ENCODE results near the gene OSMR.

The OSMR gene

GRCh38 chr5:38845526-38846378 is at the start of gene OSMR:
Gene OSMR, plus strand, starts transcription at chr5:38846012. Its CDS starts 23,033 bp downstream, at chr5:38869045.
- Histone ChIP-seq H3K4me3 (ENCODE audit: low read length) (peak within 1 kb of the TSS; percentile 72), H3K27me3 (ENCODE audit: control insufficient read depth, insufficient read depth, low read length) (no peaks in the 10 kb centered on the region), H3K9ac (ENCODE audit: low read length) (peak within 1 kb of the TSS; percentile 80), H3K4me1 (ENCODE audit: control insufficient read depth, insufficient read depth, low read length) (no peaks in the 10 kb centered on the region), H3K27ac (ENCODE audit: low read depth, low read length) (peak within 1 kb of the TSS; percentile 92), H3K36me3 (ENCODE audit: control insufficient read depth, insufficient read depth, low read length) (no peaks in the 10 kb centered on the region)

GRCh38 chr5:38796742-38797108 is 49.1 kb upstream of the OSMR start:
- no peaks in the 10 kb centered on the region for H3K36me3 ChIP-seq (ENCODE audit: control insufficient read depth, insufficient read depth, low read length)
- H3K27me3 ChIP-seq (ENCODE audit: control insufficient read depth, insufficient read depth, low read length), result no peaks in the 10 kb centered on the region
- H3K27ac ChIP-seq (ENCODE audit: low read depth, low read length), result no peak overlapping the region
- H3K9ac ChIP-seq (ENCODE audit: low read length), result no peak overlapping the region
- H3K4me3 ChIP-seq (ENCODE audit: low read length), result no peak overlapping the region
- no peaks in the 10 kb centered on the region for H3K4me1 ChIP-seq (ENCODE audit: control insufficient read depth, insufficient read depth, low read length)

GRCh38 chr5:38797838-38798237 is 48.0 kb upstream of the OSMR start:
- H3K9ac ChIP-seq (ENCODE audit: low read length), result no peak overlapping the region
- no peak overlapping the region for H3K27ac ChIP-seq (ENCODE audit: low read depth, low read length)
- no peak overlapping the region for H3K4me3 ChIP-seq (ENCODE audit: low read length)
- no peaks in the 10 kb centered on the region for H3K27me3 ChIP-seq (ENCODE audit: control insufficient read depth, insufficient read depth, low read length)
- no peaks in the 10 kb centered on the region for H3K36me3 ChIP-seq (ENCODE audit: control insufficient read depth, insufficient read depth, low read length)
- no peaks in the 10 kb centered on the region for H3K4me1 ChIP-seq (ENCODE audit: control insufficient read depth, insufficient read depth, low read length)

GRCh38 chr5:38799556-38800377 is 46.0 kb upstream of the OSMR start:
- Histone ChIP-seq H3K27me3 (ENCODE audit: control insufficient read depth, insufficient read depth, low read length) (no peaks in the 10 kb centered on the region), H3K36me3 (ENCODE audit: control insufficient read depth, insufficient read depth, low read length) (no peaks in the 10 kb centered on the region), H3K9ac (ENCODE audit: low read length) (no peak overlapping the region), H3K4me3 (ENCODE audit: low read length) (no peak overlapping the region), H3K4me1 (ENCODE audit: control insufficient read depth, insufficient read depth, low read length) (no peaks in the 10 kb centered on the region), H3K27ac (ENCODE audit: low read depth, low read length) (no peak overlapping the region)

GRCh38 chr5:38800515-38800914 is 45.3 kb upstream of the OSMR start:
- H3K36me3 ChIP-seq (ENCODE audit: control insufficient read depth, insufficient read depth, low read length), result no peaks in the 10 kb centered on the region
- no peak overlapping the region for H3K4me3 ChIP-seq (ENCODE audit: low read length)
- no peaks in the 10 kb centered on the region for H3K27me3 ChIP-seq (ENCODE audit: control insufficient read depth, insufficient read depth, low read length)
- H3K27ac ChIP-seq (ENCODE audit: low read depth, low read length), result no peak overlapping the region
- no peak overlapping the region for H3K9ac ChIP-seq (ENCODE audit: low read length)
- H3K4me1 ChIP-seq (ENCODE audit: control insufficient read depth, insufficient read depth, low read length), result no peaks in the 10 kb centered on the region

- H3K27ac ChIP-seq (ENCODE audit: low read depth, low read length), result no peak overlapping the region
- no peak overlapping the region for H3K9ac ChIP-seq (ENCODE audit: low read length)
- H3K4me3 ChIP-seq (ENCODE audit: low read length), result no peak overlapping the region
- H3K36me3 ChIP-seq (ENCODE audit: control insufficient read depth, insufficient read depth, low read length), result no peaks in the 10 kb centered on the region
- no peaks in the 10 kb centered on the region for H3K4me1 ChIP-seq (ENCODE audit: control insufficient read depth, insufficient read depth, low read length)
- H3K27me3 ChIP-seq (ENCODE audit: control insufficient read depth, insufficient read depth, low read length), result no peaks in the 10 kb centered on the region
Measured at GRCh38 chr5:38802125-38802524, 43.7 kb upstream of the OSMR start.

- no peak overlapping the region for H3K9ac ChIP-seq (ENCODE audit: low read length)
- no peaks in the 10 kb centered on the region for H3K27me3 ChIP-seq (ENCODE audit: control insufficient read depth, insufficient read depth, low read length)
- H3K4me1 ChIP-seq (ENCODE audit: control insufficient read depth, insufficient read depth, low read length), result no peaks in the 10 kb centered on the region
- H3K27ac ChIP-seq (ENCODE audit: low read depth, low read length), result no peak overlapping the region
- H3K36me3 ChIP-seq (ENCODE audit: control insufficient read depth, insufficient read depth, low read length), result no peaks in the 10 kb centered on the region
- no peak overlapping the region for H3K4me3 ChIP-seq (ENCODE audit: low read length)
Measured at GRCh38 chr5:38803246-38803645, 42.6 kb upstream of the OSMR start.

GRCh38 chr5:38806775-38807258 is 39.0 kb upstream of the OSMR start:
- Histone ChIP-seq H3K36me3 (ENCODE audit: control insufficient read depth, insufficient read depth, low read length) (no peaks in the 10 kb centered on the region), H3K9ac (ENCODE audit: low read length) (no peak overlapping the region), H3K27me3 (ENCODE audit: control insufficient read depth, insufficient read depth, low read length) (no peaks in the 10 kb centered on the region), H3K4me1 (ENCODE audit: control insufficient read depth, insufficient read depth, low read length) (no peaks in the 10 kb centered on the region), H3K27ac (ENCODE audit: low read depth, low read length) (no peak overlapping the region), H3K4me3 (ENCODE audit: low read length) (no peak overlapping the region)

GRCh38 chr5:38807570-38808483 is 38.0 kb upstream of the OSMR start:
- H3K4me3 ChIP-seq (ENCODE audit: low read length), result no peak overlapping the region
- no peaks in the 10 kb centered on the region for H3K4me1 ChIP-seq (ENCODE audit: control insufficient read depth, insufficient read depth, low read length)
- H3K27me3 ChIP-seq (ENCODE audit: control insufficient read depth, insufficient read depth, low read length), result no peaks in the 10 kb centered on the region
- H3K36me3 ChIP-seq (ENCODE audit: control insufficient read depth, insufficient read depth, low read length), result no peaks in the 10 kb centered on the region
- H3K27ac ChIP-seq (ENCODE audit: low read depth, low read length), result no peak overlapping the region
- no peak overlapping the region for H3K9ac ChIP-seq (ENCODE audit: low read length)

GRCh38 chr5:38808666-38809343 is 37.0 kb upstream of the OSMR start:
- no peak overlapping the region for H3K27ac ChIP-seq (ENCODE audit: low read depth, low read length)

GRCh38 chr5:38809388-38810359 is 36.1 kb upstream of the OSMR start:
- no peak overlapping the region for H3K4me3 ChIP-seq (ENCODE audit: low read length)
- H3K27me3 ChIP-seq (ENCODE audit: control insufficient read depth, insufficient read depth, low read length), result no peaks in the 10 kb centered on the region
- no peaks in the 10 kb centered on the region for H3K4me1 ChIP-seq (ENCODE audit: control insufficient read depth, insufficient read depth, low read length)
- H3K36me3 ChIP-seq (ENCODE audit: control insufficient read depth, insufficient read depth, low read length), result no peaks in the 10 kb centered on the region
- H3K9ac ChIP-seq (ENCODE audit: low read length), result no peak overlapping the region
- H3K27ac ChIP-seq (ENCODE audit: low read depth, low read length), result no peak overlapping the region

More at GRCh38 chr5:38808666-38809343, 37.0 kb upstream of the OSMR start:
- Histone ChIP-seq H3K27me3 (ENCODE audit: control insufficient read depth, insufficient read depth, low read length) (no peaks in the 10 kb centered on the region), H3K9ac (ENCODE audit: low read length) (no peak overlapping the region), H3K36me3 (ENCODE audit: control insufficient read depth, insufficient read depth, low read length) (no peaks in the 10 kb centered on the region), H3K4me3 (ENCODE audit: low read length) (no peak overlapping the region), H3K4me1 (ENCODE audit: control insufficient read depth, insufficient read depth, low read length) (no peaks in the 10 kb centered on the region)
